Esophagus muscularis mucosa (tissue), 4 donors: ENCODE data around the gene CCDC51.

Source experiments
- CTCF ChIP-seq, 3 experiments: fragments of 200-600 bp in 2 of 3; fragments of 450-650 bp in 1 of 3; sonication (generic) in 2 of 3; IDR thresholded peaks; one replicate each; pipeline ENCODE4 v1.5.1; 2017 to 2019; ENCODE audit warnings: antibody characterized with exemption in 3 of 3, mild to moderate bottlenecking in 2 of 3, moderate library complexity in 1 of 3
- EP300 ChIP-seq: sonication (generic); formaldehyde crosslinking; IDR thresholded peaks from one replicate; pipeline ENCODE4 v1.6.1; 2017; ENCODE audit warnings: antibody characterized with exemption
- POLR2A ChIP-seq: fragments of 450-650 bp; IDR thresholded peaks from one replicate; pipeline ENCODE4 v1.6.1; 2017; ENCODE audit warnings: antibody characterized with exemption, moderate library complexity, mild to moderate bottlenecking, low read depth
- POLR2AphosphoS5 ChIP-seq, 2 donors: sonication (generic); formaldehyde crosslinking; IDR thresholded peaks; one replicate each; pipeline ENCODE4 v1.6.1; 2017; ENCODE audit warnings: antibody characterized with exemption in 2 of 2

- TF ChIP-seq CTCF (IDR thresholded peaks at IDR 0.05), result no peak
- TF ChIP-seq POLR2AphosphoS5 (IDR thresholded peaks at IDR 0.05), result no peak
- TF ChIP-seq EP300, result no peak
- no peak for TF ChIP-seq POLR2A
Observed at GRCh38 chr3:48472673-48472922, 32.7 kb upstream of the CCDC51 start.
